ENCODE measurements around the gene CAPN8. TPM values are rescaled to one million over a fixed set of nuclear protein-coding genes. Genes with fewer than 3 reads are reported as not detected.

Gene CAPN8
- total RNA-seq, 1 donor from 2014 or later = 0.49 TPM

DNA sequence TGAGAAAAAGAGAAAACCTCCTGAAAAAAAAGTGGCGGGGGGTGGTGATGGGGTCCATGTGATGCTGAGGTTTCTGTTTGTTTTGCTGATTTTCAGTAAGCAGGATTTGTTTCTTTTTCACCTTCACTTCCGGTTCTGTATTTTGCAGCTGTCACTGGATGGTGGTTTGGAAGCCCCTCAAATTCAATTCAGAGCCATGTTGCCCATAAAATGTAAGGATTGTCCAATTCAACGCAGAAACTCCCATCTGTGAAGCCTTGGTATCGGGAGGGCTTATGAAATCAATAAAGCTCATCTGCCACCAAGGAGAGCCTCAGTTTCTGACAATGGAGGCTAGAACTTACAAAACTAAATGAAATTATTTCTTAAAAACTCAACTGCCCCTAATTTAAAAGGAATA is 12.1 kb downstream of the CAPN8 start:
- no peaks in the 10 kb centered on the region for H3K4me1 ChIP-seq
- H3K4me3 ChIP-seq = no peak overlapping the region
- TF ChIP-seq POLR2AphosphoS5 (IDR thresholded peaks at IDR 0.05; ENCODE audit: insufficient read depth in 1 of 2, low read depth in 1 of 2) (no peak), POLR2A (IDR thresholded peaks at IDR 0.05) (no peak)
- TF ChIP-seq, protein P1, sequence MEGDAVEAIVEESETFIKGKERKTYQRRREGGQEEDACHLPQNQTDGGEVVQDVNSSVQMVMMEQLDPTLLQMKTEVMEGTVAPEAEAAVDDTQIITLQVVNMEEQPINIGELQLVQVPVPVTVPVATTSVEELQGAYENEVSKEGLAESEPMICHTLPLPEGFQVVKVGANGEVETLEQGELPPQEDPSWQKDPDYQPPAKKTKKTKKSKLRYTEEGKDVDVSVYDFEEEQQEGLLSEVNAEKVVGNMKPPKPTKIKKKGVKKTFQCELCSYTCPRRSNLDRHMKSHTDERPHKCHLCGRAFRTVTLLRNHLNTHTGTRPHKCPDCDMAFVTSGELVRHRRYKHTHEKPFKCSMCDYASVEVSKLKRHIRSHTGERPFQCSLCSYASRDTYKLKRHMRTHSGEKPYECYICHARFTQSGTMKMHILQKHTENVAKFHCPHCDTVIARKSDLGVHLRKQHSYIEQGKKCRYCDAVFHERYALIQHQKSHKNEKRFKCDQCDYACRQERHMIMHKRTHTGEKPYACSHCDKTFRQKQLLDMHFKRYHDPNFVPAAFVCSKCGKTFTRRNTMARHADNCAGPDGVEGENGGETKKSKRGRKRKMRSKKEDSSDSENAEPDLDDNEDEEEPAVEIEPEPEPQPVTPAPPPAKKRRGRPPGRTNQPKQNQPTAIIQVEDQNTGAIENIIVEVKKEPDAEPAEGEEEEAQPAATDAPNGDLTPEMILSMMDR (IDR thresholded peaks at IDR 0.05) = no peak
- no peaks in the 10 kb centered on the region for H3K9me3 ChIP-seq
- intact Hi-C loops (cut with DNase I) = no loop called here
- no peaks in the 10 kb centered on the region for H3K36me3 ChIP-seq
- DNase-seq (ENCODE audit: extremely low spot score in 2 of 2) = no peak
- H3K27ac ChIP-seq = no peak overlapping the region
- H3K27me3 ChIP-seq = no peaks in the 10 kb centered on the region

DNA sequence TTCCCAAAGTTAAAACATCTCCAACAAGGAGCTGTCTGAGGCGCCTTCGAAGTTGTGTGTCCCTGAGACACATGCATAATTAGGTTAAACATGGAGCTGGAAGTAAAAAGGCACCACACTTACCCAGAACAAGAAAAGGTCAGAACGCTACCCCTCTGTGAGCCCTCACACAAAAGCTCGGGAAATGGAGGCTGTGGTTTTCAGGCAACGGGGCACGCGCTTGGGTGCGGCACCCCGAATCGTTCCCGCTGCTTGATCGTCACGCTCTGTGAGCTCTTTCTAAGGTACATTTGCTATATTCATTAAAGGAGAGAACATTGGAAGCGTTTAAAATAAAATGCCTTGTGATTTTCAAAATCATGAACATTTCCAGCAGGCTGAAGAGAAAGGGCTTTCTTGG is 12.5 kb downstream of the CAPN8 start:
- intact Hi-C loops (cut with DNase I) = no loop called here
- Histone ChIP-seq H3K4me1 (no peaks in the 10 kb centered on the region), H3K27me3 (no peaks in the 10 kb centered on the region), H3K27ac (no peak overlapping the region), H3K4me3 (no peak overlapping the region), H3K9me3 (no peaks in the 10 kb centered on the region), H3K36me3 (no peaks in the 10 kb centered on the region)
- TF ChIP-seq POLR2A (IDR thresholded peaks at IDR 0.05) (no peak), POLR2AphosphoS5 (IDR thresholded peaks at IDR 0.05; ENCODE audit: insufficient read depth in 1 of 2, low read depth in 1 of 2) (no peak)
- TF ChIP-seq, protein P1 (IDR thresholded peaks at IDR 0.05) = no peak
- no peak for DNase-seq (ENCODE audit: extremely low spot score in 2 of 2)

DNA sequence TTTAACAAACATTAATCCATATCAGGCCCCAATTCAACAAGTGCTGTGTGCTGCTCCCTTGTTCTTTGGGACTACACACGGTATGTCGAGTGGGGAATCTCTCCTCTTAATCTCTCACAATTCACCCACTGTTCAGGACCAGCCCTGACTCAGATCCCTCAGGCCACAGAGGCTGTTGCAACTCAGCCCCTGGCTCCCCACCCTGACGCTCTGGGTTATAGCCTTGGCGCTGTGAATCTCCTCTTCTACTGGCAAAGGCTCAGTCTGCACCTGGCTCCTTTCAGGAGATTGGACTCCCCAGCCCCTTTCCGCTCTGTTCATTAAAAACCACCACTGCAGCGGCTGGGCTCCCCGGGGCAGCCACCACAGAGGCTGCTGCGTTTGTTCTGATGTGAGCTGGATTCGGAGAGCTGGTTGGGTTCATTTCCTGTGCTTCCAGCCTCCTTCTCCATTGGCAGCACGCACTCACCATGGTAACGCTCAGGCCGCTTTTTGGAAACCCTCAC is 13.0 kb downstream of the CAPN8 start:
- no peak for DNase-seq (ENCODE audit: extremely low spot score in 2 of 2)
- H3K27ac ChIP-seq = no peak overlapping the region
- intact Hi-C loops (cut with DNase I) = no loop called here
- TF ChIP-seq POLR2A (IDR thresholded peaks at IDR 0.05) (no peak), POLR2AphosphoS5 (IDR thresholded peaks at IDR 0.05; ENCODE audit: insufficient read depth in 1 of 2, low read depth in 1 of 2) (no peak)
- TF ChIP-seq, protein P1 (IDR thresholded peaks at IDR 0.05) = no peak
- H3K4me3 ChIP-seq = no peak overlapping the region
- no peaks in the 10 kb centered on the region for H3K4me1 ChIP-seq
- H3K27me3 ChIP-seq = no peaks in the 10 kb centered on the region
- H3K9me3 ChIP-seq = no peaks in the 10 kb centered on the region
- H3K36me3 ChIP-seq = no peaks in the 10 kb centered on the region

DNA sequence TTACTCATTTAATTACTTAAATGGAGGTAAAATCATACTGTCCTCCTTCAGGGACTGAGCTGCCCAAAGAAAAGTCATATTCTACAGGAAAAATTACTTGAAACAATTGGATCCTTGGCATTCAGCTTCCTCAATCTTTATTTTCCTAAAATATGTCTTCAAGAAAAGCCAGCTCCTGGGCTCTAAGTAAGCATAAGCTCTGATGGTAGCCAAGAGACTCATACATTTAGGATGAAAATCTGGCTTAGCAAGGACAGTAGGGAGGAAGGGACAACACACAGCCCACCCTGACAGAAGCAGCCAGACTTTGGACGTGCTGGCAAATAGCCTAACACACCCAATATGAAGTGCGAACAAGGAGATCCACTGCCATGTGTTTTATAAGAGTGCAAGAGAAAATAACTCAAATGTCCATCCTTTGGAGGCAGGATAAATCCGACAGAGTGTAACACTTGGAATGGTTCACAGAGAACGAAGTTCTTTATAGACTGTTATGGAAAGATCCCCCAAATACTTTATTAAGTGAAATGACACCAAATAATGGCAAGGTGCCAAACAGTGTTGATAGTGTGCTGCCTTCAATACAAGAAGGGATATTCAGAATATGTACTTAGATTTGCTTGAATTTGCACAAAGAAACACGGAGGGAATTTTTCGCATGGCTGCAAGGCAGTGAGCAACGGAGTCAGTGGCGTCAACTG is 14.1 kb downstream of the CAPN8 start:
- Histone ChIP-seq H3K27ac (no peak overlapping the region), H3K4me3 (no peak overlapping the region), H3K27me3 (no peaks in the 10 kb centered on the region), H3K4me1 (no peaks in the 10 kb centered on the region), H3K9me3 (no peaks in the 10 kb centered on the region), H3K36me3 (no peaks in the 10 kb centered on the region)
- intact Hi-C loops (cut with DNase I) = no loop called here
- DNase-seq (ENCODE audit: extremely low spot score in 2 of 2) = no peak
- TF ChIP-seq POLR2AphosphoS5 (IDR thresholded peaks at IDR 0.05; ENCODE audit: insufficient read depth in 1 of 2, low read depth in 1 of 2) = no peak
- TF ChIP-seq, protein P1 (IDR thresholded peaks at IDR 0.05) = no peak

DNA sequence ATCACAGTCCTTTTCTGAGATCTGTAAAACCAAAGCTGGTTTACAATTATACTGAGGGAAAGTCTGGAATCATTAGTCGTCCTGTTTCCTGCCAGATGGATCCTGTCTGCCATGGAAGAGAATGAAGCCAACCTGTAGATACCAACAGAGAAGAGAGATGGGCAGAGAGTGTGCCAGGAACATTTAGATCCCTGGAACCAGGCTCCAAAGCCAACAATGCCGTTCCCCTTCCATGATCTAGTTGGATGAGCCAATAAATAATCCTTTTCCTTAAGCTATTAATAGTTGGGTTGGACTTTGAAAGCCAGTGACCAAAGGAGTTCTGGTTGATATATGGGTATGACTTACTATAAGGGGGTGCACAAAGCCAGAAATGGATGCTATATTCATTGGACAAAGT is 15.0 kb downstream of the CAPN8 start:
- no peak for DNase-seq (ENCODE audit: extremely low spot score in 2 of 2)
- no peak overlapping the region for H3K27ac ChIP-seq
- intact Hi-C loops (cut with DNase I) = no loop called here
- no peaks in the 10 kb centered on the region for H3K27me3 ChIP-seq
- no peak overlapping the region for H3K4me3 ChIP-seq
- H3K9me3 ChIP-seq = no peaks in the 10 kb centered on the region
- TF ChIP-seq POLR2AphosphoS5 (IDR thresholded peaks at IDR 0.05; ENCODE audit: insufficient read depth in 1 of 2, low read depth in 1 of 2) (no peak), POLR2A (IDR thresholded peaks at IDR 0.05) (no peak)
- TF ChIP-seq, protein P1 (IDR thresholded peaks at IDR 0.05) = no peak
- H3K36me3 ChIP-seq = no peaks in the 10 kb centered on the region
- no peaks in the 10 kb centered on the region for H3K4me1 ChIP-seq
